T follicular helper cell (primary cell): ENCODE results near the gene SLC22A6.

Source experiments
- DNase-seq: peaks from one replicate; pipeline ENCODE4 v3.0.0-alpha.2; 2020; ENCODE audit warnings: low read depth
- total RNA-seq, 2 experiments: gene quantifications; one replicate each; lab custom pipeline; 2026; lab: John Stamatoyannopoulos, UW

Gene SLC22A6, protein sequence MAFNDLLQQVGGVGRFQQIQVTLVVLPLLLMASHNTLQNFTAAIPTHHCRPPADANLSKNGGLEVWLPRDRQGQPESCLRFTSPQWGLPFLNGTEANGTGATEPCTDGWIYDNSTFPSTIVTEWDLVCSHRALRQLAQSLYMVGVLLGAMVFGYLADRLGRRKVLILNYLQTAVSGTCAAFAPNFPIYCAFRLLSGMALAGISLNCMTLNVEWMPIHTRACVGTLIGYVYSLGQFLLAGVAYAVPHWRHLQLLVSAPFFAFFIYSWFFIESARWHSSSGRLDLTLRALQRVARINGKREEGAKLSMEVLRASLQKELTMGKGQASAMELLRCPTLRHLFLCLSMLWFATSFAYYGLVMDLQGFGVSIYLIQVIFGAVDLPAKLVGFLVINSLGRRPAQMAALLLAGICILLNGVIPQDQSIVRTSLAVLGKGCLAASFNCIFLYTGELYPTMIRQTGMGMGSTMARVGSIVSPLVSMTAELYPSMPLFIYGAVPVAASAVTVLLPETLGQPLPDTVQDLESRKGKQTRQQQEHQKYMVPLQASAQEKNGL
- 0 reads per million in 2 experiments for total RNA-seq

GRCh38 chr11:62984451-62984991, at the start of gene SLC22A6:
SLC22A6 (minus strand) TSS chr11:62984967; CDS start chr11:62984690, 277 bp downstream.
- no peak for DNase-seq

- no peak for DNase-seq
These were observed 47.7 kb upstream of the SLC22A6 start for GRCh38 chr11:63032457-63032856.

- peak; percentile 76 for DNase-seq
These were observed 39.3 kb upstream of the SLC22A6 start for GRCh38 chr11:63023841-63024648.

DNA sequence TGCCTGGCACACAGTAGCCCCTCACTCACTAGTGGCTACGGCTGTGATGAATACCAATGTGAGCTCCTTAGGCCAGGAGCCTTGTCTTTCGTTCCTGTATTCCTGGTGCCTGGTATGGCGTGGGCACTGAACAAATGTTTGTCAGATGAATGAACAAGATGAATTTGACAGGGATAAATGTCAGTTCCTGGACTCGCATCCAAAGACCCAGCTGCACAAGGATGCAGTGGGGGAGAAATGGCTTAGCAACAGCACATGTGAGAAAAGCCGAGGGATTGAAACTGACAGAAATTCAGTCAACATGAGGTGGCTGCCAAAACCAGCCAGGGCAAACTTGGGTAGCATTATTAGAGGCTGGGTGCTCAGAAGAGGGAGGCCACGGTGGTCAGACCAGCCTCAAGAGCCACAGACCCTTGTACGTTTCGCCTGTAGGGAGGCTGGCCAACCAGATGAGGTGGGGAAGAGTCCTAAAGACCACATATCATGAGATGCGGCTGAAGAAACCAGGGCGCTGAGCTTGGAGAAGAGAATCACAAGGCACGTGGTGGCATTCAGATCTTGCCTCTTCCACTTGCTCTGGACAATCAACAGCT, 38.6 kb upstream of the SLC22A6 start:
- no peak for DNase-seq

- no peak for DNase-seq
These were observed 37.7 kb upstream of the SLC22A6 start for GRCh38 chr11:63022441-63022840.

GRCh38 chr11:63020671-63021291, 36.0 kb upstream of the SLC22A6 start:
- DNase-seq: no peak

- no peak for DNase-seq
These were observed 34.7 kb upstream of the SLC22A6 start for GRCh38 chr11:63019506-63019905.

DNA sequence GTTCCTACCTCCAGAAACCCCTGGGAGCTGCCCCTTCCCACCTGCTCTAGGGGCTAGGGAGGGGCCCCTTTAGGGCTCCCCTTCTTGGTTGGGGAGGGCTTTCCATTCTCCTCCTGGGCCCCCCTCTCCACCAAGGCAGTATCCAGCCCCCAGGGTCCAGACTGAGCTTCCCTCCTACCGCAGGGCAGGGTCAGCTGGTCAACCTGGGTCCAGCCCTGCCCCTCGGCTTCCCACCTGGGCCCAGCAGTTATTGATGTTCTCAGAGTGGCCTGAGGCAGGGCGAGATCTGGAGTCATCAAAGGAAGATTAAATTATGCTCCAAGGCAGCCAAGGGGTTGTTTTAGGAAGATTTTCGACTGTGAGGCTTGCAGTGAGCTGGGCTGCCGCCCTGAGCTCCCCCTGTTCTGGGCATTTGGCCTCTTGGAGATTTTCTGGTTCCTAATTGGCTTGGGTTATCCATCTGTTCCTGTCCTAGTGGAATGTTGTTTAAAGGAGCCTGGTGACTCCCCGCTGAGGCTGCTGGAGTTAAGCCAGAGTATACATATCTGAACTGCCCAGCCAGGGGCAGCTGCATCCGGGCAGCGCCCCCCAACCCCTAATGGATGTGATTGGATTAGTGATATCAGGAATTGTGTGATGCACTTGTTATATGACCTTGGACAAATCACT, 32.7 kb upstream of the SLC22A6 start:
- DNase-seq: no peak

GRCh38 chr11:63015521-63016215, 30.9 kb upstream of the SLC22A6 start, which contains the start of gene SLC22A8:
SLC22A8 (minus strand) TSS chr11:63015841; CDS start chr11:63014958, 883 bp downstream.
- no peak for DNase-seq

DNA sequence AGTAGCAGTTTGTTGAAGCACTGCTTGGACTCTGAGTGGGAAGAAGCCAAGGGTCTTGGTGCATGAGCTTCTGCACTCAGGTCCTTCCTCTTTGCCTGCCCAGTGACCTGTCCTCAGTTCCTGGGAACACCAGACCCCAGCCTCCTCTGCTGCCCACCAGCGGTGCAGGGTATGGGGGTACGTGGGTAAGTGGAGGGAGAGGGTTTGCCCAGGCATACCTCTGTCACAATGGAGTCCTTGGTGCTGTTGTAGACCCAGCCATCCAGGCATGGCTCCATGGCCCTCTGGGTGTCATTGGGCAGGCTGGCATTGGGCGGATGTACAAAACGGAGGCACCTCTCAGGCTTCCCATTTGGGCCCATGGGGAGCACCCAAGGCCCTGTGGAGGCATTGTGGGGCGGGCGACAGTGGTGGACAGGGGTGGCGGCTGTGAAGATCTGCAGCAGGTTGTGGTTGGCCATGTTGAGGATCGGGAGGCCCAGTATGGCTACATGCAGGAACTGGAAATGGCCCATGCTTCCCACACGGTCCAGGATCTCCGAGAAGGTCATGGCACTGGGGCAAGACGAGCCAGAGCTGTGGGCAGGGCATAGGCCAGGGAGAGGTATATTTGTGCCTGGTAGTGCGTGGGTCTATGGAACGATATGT, 29.8 kb upstream of the SLC22A6 start:
- no peak for DNase-seq

DNA sequence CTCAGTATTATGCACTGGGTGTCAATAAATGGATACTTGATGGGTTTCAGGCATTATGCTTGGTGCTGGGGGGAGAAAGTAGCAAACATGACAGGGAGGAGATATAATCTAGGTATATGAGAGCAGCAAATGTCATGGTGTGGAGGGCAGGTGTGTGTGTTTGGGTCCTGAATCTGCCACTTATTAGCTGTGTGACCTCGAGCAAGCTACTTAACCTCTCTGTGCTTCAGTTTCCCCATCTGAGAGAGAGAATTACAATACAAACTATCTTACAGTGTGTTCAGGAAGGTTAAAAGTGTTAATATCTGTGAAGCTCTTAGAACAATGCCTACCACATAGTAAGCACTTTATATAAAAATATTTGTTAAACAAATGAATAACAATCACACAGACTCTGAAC, 28.1 kb upstream of the SLC22A6 start:
- DNase-seq: no peak

DNA sequence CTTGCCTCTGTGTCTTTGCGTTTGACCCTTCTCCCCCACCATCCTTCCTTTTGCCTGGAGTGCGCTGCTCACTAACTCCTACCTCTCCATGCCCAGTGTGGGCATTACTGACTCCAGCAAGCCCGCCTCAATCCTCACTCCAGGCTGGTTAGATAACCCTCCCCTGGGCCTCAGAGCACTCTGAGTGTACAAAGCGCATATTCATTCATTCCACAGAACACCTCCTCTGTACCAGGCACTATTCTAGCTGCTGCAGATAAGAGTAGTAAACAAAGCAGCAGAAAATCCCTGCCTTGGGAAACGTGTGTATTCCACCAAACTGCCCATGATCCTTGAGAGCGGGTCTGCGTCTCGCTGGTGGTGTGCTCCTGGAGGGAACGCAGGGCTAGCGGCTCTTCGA, 27.7 kb upstream of the SLC22A6 start:
- DNase-seq: no peak

DNA sequence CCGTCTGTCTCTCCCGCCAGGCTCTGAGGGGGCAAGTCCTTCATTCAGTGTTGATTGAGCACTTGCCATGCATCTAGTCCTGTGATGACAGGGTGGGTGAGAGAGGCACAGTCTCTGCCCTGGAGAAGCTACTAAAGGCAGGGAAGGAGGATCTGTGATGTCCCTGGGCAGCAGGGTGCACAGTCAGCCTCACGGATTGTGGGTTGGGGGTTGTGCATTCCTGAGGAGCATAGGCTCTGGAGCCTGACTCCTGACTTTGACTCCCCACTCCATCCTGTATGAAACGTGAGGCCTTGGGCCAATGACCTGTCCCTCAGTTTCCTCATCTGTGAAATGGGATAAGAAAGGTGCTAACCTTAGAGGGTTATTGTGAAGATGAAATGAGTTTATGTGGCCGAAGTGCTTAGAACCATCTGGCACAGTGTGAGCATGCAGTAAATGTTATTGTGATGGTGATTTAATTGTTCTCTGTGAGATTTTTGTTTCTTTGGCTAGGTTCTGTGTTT, 26.2 kb upstream of the SLC22A6 start:
- DNase-seq: no peak

DNA sequence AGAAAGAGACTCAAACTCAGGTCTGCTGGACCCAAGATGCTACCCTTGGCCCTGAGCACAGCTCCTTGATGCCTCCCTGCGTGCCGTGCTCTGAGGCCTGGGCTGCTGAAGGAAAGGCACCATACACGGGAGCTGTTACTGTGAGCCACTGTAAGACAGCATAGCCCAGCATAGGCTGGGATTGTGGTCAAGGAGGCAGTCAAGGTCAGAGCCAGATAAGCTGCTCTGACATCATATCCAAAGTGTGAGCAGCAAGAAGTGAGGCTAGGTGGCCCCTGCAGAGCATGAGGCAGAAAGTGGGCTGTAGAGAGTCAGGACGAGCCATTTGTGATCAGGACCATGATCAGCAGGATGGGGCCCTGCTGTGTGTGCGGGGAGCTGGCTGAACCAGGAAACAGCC, 23.2 kb upstream of the SLC22A6 start:
- DNase-seq: no peak

GRCh38 chr11:63001456-63001855, 16.7 kb upstream of the SLC22A6 start:
- DNase-seq: no peak

GRCh38 chr11:62999649-63000048, 14.9 kb upstream of the SLC22A6 start:
- DNase-seq: no peak

- DNase-seq: no peak
These were observed 14.4 kb upstream of the SLC22A6 start for GRCh38 chr11:62999156-62999555.

GRCh38 chr11:62996271-62996670, 11.5 kb upstream of the SLC22A6 start:
- no peak for DNase-seq

DNA sequence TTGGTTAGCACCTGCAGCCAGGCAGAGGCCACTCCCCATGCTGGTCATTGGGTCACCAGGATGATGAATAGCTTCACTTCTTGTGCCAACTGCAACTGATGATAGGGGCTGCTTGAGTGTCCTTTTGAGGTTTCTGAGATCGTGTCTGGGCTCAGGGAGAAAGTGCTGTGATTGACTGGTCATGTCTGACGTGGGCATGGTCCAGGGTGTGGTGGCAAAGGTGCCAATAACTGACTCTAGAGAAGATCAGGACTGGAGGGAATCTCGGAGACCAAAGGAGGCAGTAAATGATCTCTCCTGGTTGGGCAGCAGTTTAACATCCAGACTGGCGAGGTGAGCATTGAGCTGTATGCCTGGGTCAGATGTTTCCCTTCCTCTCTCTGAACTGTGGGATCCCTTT, 10.0 kb upstream of the SLC22A6 start:
- DNase-seq: no peak

GRCh38 chr11:62988276-62988675, 3.5 kb upstream of the SLC22A6 start:
- no peak for DNase-seq
